GM18507 (cell line): ENCODE data around the gene TIFAB.

Experiments used
- DNase-seq: peaks from one replicate; pipeline ENCODE4 v3.0.0; 2011; ENCODE audit warnings: low read depth; ENCODE audit not compliant: insufficient read length; ENCODE audit errors: extremely low spot score
- FAIRE-seq: peaks from 2 replicates; lab custom pipeline; 2011; peaks lifted over from hg19 to GRCh38; lab: Jason Lieb, UNC

Gene TIFAB

DNA sequence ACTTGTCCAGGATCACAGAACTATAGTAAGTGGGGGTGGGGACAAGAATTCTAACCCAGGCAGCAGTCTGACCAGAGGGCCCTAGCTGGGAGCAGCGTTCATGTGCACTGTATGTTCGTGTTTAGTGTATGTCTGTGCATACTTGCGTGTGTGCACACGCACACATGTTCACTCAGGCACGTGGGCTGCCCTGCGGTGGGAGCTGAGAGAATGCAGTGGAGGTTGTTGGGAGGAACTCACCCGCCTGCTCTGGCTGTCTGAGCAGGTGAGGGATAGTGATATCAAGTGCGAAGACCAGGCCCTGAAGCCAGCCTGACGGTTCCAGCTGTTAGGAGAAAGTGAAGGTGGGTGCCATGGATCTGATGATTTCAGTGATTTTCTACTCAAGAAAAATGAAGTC, 5.9 kb downstream of the TIFAB start:
- DNase-seq = no peak
- FAIRE-seq = no peak

DNA sequence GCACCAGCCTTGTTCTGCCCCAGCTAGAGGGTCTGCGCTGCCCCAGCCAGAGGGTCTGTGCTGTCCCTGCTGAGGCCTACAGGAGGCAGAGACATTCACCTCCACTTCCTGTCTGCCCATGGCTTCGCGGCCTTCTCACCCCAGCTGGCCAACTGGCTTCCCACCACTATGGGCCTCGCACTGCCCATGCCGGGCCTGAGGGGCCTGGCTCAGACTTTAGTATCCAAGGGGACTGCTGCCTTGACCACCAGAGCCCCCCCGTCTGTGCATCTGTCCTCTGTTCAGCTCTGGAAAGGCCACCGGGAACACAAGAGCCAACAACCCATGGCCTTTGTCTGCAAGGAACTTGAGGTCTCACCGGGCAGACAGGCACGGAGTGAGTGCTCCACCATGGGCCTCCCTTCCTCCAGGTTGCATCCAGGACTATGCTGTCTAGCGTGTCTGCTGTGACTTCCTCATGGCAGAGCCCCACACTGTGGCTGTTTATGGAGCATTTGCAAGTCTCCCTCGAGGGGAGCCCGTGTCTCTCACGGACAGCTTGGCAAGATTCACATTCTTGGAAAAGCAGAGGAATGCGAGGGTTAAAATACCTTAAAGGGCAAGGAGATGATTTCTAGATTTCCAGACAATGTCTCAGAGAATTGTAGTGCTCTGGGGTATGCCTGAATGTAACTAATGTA, 6.7 kb downstream of the TIFAB start:
- DNase-seq = no peak
- FAIRE-seq = no peak

DNA sequence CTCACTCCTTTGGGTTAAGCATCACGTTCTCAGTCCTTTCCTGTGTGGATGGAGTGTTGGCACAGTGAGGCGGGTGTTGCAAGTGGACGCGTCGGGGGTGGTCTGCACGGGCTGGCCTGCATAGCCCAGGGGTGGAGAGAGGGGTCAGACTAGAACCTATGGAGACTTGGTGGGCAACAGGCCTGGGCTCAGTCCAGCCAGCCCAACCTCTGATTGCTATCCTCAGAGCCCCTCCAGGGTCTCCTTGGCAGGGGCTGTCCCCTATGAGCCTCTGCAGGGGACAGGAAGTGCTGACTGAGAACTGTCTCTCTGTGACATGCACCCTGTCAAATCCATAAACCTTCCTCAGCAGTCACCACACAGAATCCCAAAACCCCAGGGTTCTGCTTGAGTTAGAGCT, 7.3 kb downstream of the TIFAB start:
- no peak for DNase-seq
- FAIRE-seq = no peak

DNA sequence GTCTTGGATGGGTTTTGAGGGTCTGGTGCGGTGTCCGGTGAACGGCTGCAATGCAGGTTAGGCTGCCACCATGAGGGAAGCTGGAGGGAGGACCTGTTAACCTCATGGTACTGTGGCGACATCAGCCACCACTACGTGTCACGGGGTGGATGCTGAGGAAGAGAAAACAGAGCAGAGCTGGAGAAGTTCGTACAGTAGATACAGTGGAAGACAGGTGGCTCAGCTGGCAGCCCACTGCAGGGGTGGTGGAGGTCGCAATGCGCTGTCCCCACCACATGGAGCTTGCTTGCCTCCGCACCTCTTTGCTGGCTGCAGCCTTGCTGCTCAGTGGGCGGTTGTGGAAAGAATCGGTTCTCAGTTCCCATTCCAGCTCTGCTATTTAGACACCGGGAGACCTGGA, 7.8 kb downstream of the TIFAB start:
- no peak for FAIRE-seq
- DNase-seq = no peak

DNA sequence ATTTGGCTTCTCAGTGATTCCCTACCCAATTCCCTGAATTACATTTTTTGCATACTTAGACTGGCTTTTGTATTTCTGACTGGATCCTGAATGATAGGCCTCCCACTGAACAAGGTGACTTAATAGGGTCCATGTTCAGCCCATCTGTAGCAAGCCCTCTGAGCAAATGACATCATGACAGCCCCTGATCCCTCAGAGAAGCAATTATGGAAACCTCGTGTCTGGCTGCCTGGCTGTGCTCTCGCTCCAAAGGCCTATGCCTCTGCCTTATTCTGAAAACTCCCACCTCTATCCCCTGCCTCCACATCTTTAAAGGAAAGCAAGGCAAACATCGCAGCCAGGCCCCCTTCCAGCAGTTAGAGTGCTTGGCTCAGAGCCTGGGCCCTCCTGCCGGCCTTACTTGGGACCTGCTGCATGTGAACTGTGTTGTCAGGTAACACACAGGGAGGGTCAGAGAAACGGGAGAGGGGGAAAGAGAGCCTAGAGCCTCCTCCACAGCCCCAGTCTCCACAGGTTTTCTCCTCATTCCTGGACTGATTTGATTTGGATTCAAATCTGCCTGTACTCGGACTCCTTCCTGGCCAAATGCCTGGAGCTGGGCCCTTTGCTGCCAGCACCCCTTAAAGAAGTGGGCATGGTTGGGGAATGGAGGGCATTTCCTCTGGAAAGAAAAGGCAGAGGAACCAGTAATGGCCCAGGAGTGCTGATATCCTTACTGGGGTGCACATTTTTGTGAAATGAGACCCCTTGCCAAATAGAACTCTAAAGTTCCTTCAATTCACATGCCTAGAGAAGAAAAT, 8.8 kb downstream of the TIFAB start:
- DNase-seq (no peak), FAIRE-seq (no peak)

DNA sequence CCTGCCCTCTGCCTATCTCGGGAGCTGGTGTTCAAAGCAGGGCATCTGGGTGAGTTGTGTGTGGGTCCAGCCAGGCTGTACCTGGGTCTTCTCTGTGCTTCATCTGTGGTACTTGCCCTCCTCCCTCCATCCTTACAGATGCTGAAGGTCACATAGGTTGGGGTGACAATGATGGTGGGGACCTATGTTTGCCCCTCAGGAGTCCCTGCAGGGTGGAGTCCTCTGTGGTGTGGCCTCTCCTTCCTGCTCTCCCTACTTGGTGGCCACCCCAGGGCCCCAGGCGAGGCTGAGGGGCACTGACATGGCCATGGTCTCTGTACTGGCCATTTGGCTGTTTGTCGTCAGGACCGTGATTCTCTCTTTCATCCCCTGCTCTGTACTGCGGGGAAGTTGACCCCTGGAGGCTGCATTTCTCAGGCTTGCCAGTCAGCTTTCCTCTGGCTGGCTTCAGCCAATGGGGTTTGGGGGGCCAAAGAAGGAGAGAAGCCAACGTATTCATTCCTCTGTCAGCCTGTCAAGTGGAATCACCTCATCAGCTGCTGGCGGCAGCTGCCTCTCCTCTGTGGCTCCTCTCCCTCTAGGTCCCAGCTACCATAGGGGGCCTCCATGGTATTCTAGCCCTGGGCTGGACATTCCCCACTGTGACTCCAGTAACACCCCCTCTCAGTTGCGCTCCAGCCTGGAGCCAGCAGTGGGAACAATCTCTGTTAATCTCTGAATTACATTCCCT, 9.6 kb downstream of the TIFAB start:
- no peak for DNase-seq
- no peak for FAIRE-seq

DNA sequence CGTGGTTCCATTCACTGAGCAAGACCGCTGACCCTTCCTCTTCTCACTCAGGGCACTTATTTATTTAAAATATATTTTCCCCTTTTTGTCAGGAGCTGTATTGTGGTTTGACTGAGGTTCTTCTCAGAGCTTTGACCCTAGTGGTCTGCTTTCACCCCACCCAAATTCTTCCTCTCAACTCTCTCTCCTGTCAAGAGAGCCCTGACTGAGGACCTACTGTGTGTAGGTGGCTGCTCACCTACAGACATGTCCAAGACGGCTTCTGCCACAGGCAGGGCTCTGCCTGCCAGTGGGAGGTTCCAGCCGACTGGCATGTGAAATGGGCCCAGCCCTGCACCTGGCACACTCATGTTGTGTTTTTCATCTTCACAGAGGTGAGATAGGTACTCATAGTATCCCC, 10.2 kb downstream of the TIFAB start:
- no peak for FAIRE-seq
- no peak for DNase-seq

DNA sequence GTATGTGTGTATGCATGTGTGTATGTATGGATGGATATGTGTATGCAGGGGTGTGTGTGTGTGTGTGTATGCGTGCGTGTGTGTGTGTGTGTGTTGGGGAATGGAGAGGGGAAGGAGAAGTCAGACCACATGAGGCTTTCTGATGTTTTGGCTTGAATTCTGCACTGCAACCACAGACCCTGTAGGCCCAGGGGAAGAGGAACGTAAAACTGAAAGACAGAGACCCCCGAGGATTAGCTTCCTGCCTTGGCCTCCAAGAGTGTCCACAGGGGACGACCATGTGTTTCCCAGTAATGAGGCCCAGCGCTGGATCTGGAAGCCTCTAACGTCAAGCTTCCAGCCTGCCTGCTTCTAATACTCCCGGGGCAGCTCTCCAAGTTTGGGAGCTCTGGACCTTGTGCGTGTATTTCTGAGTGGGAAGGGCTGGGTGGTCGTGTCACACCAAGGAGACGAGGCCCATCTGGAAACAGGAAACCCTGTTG, 10.8 kb downstream of the TIFAB start:
- DNase-seq = no peak
- no peak for FAIRE-seq

DNA sequence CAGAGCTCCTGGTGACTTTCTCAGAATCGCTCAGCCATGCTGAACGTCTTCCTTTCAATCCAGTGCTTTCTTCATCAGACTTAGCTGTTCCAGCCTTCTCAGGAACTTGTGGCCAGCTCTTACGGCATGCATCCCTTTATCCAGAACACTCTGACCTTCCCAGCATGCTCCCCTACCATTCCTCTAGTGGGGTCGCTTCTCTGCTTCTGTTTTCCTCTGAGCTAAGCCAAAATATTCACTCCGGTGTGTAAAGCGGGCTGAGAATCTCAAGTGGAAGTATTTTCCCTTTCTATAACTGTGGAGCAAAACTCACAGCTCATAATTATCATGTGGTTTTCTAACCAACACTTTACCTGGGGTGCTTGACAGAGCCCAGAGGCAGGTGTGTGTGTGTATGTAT, 11.2 kb downstream of the TIFAB start:
- no peak for DNase-seq
- FAIRE-seq = no peak

DNA sequence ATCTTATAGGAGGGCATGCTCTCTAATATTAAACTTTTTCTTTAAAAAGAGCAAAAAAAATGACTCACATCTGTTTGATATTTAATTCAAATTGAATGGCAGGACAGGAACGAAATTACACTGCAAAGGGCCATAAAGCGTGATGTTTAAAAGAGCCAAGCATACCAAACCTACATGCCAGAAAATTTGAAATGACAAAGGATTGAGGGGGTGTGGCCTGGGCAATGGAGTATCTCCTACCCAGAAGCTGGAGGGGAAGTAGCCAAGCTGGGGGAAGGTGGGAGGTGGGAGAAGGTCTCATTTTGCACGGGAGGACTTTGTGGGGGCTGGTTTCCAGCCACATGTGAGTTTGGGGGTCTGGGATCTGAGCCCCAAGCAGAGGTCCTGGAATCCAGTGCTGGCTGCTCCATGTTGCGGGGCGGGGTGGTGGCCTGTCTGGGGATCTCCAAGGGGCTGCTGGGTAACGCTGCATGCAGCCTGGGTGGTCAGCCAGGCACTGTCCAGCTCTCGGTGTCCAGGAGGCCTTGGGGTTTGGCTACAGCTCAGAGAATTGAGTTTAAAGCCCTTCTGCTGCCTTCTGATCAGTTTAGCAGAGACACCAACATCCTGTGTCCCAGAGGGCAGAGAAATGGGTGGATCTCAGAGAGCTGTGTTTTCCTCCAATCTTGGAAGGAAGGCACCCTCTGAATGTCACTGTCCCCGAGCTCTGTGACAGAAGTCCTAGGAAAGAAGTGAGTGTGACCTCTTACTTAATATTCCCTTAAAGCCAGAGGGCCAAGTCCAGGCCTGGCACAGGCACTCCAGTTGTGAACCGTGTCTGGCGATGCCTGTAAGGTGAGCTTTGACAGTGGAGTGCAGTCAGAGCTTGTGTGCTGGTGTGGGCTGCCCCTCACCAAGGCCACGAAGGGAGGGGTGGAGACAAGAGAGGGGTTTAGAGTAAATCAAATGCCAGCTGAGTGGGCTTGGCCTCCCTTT, 12.6 kb downstream of the TIFAB start:
- no peak for FAIRE-seq

DNA sequence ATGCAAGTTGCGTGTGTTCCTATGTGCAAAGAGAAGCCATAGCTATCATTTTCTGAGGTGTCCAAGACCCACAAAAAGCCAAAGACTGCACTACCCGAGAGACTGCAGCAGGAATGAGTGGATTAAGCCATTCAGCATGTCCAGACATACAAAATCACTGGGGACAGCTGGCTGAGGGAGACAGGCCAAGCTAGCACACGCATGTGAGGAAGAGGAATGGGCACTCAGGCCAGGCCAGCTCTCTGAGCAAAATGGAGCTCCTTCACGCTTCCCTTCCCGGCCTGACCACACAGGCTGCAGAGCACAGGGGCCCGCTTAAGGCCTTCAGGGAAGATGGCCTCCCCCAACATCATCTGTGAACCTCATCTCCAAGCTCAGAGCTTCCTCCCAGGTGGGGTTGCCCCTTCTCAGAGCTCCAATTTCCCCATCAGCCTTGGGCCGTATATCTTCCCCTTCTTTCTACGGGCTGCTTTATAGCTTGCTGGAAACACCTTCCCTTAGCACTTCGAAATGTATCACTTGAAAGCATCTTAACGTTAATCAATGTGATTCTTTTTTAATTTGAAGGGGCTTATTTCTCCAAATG, 13.4 kb downstream of the TIFAB start:
- FAIRE-seq (no peak), DNase-seq (no peak)

More for the DNA sequence above, 12.6 kb downstream of the TIFAB start:
- no peak for DNase-seq

DNA sequence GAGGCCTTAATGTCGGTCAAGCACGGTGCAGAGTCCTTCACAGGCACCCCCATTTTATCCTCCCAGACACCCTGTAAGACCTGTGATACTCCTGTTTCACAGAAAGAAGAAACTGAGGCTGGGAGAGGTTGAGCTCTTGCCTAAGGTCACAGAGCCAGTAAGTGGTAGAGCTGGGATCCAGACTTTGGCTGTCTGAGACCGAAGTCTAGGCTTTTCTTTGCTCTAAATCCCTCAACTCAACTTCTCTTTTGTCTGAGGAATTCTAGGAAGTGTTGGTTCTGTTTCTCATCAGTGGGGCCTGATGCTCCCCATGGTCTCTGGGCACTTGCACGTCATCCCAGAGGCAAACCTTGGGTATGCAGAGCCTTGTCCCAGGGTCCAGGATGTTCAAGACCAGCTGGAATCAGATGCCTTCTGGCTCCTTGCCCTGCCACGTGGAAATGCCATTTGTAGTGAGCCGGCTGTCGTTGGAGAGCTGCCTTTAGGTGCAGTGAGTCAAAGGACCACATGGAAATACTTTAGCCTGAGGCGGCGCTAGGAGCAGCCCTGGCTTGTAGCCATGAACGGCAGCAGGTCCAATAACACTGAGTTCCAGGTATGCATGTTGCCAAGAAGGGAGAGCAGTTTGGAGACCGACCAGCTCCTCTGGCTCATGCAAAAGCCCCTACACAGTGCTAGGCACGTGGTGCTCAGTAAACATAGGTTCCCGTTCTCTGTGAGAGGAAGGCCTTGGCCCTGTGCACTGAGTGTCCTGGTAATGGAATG, 14.2 kb downstream of the TIFAB start:
- DNase-seq = no peak
- no peak for FAIRE-seq

DNA sequence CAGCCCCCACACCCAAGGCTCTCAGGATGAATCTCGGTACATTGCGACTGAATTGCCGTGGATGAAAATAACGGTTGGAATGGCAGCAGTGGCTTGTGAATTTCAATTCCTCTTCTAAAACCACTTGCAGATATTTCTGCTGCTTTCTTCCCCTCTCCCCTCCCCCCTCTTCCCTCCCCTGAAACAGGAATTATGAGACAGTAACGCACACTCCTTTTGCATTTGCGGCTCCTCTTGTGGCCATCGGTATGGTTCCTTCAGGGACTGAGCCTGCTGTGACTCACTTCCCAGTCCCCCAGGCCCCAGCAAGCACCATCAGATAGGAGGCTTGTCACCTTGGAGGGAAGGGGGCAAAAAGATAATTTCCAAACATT, 14.7 kb downstream of the TIFAB start:
- DNase-seq = no peak
- no peak for FAIRE-seq

DNA sequence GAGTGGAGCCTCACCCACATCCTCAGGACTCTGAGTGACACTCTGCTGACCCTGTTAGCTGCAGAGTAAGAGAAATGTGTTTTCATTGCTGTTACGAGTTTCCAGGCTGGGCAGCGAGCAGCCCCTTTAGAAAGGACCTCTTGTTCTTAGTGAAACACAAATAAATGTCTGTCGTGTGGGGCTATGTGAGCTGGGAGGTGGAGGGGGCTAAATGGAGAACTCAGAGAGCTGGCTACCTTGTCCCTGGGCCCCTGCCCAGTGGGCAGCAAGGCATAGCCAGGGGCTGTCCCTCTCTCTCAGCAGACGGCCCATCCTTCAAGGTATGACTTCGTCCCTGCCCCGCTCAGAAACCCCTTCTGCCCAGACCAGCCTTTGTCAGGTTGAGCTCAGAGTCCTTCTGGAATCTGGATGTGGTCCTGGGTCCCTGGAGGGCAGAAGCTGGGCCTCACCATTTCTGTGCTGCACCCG, 15.2 kb downstream of the TIFAB start:
- no peak for FAIRE-seq
- no peak for DNase-seq

DNA sequence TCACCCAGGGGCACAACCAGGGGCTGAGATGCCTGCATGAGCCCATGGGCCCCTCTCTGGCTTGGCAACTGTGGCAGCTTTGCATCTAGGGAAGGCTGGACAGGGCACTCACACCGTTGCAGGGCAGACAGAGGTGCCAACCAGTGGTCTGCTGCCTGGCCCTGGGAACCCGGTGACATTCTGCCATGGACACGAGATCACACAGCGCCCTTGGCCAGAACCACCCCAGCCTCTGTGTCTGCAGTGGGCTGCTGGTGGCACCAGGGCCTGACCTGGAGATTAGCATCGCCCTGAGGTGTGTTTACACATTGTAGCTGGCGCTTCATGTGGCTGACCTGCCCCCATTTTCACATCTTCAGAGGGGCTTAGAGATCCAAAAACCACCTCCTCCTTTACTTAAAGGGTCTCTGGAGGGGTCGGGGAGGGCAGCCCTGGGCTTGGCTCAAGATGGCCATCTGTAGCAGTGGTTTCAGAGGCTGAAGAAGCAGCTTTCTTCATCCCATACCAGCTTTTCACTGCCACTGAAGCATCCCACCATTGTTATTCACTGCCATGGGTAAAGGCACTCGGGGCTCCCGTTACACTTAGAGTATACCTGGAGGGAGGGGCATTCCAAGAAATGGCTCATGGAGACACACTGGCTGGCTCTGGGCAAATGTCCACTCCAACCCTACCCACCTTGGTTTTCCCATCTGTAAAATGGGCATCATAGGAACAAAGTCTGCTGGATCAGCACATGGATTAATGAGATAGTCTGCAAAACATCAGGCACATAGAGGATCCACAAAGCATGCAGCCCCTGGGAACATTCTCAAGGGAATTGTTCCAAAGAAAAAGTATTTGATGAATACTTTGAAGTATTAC, 16.5 kb downstream of the TIFAB start:
- FAIRE-seq (no peak), DNase-seq (no peak)

DNA sequence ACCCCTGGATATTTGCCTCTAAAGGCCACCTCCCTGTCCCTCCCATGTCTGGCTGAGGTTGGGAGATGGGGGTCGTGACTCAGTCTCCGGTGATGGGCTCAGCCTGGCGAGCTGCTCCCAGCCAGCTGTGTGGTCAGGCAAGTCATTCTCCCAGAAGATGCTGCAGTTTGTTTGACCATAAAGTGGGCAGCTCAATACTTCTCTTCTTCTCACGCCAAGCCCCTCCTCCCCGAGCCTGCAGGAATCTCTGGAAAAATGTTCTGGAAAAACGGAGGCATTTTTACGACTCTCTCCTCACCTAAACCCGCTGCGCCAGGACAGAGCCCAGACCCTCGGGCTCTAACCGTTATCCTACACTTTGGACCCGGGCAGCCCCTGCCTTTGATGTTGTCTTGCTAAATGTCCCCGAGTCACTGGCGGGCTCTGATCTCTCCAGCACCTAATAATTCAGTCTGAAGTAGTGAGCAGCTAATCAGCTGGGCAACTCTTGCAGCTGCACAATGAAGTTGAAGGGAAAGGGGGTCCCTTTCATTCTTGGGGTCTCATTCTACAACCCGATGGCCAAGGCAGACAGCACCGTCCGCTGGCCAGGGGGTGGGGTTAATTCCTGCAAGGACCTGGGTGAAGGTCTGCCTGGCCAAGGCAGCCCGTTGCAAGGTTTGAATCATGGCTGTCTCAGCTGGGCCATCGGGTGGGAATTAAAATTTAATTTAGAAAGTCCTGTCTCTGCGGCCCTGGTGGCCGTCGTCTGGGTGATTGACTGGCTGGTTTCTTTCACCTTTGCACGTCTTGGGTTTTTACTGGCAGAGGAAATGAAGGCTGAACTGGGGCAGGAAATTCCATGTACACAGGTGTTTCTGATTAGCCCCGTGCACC, 17.3 kb downstream of the TIFAB start:
- FAIRE-seq (no peak), DNase-seq (no peak)
